ENCODE results near the gene MTOR.

The MTOR gene

GRCh38 chr1:11216074-11216473 lies 46.3 kb downstream of the MTOR start:
- no peak for DNase-seq (ENCODE audit: low read depth in 2 of 2)

DNA sequence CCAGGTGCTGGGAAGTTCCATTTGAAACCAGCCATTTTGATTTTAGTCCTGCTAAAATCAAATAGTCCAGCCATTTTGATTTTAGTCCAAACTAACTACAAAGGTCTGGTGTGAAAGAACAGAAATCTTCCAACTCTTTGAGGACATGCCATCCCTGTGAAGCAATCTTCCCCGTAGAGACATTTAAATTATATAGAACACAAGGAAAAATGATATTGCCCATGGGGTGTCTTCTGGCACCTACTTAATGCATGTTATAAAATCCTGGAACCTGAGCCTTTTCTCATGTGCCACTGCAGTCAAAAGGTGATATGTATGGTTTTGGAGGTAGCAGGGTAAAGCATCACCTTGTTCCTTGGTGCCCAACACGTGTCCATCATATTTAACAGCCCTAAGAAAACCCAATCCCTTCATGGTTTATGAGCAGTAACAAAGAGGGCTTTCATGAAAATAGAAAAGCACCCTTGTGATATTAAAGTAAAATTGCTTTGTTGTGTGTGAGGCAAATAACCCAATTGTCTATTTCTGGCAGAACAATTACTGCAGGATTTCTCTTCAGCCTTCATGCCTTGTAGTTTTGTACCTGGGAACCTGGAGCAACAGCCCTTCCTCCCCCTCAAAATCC lies 46.9 kb downstream of the MTOR start:
- no peak for DNase-seq (ENCODE audit: low read depth in 2 of 2)

- DNase-seq (ENCODE audit: low read depth in 2 of 2): no peak
Observed at GRCh38 chr1:11214698-11215380, 47.5 kb downstream of the MTOR start.

DNA sequence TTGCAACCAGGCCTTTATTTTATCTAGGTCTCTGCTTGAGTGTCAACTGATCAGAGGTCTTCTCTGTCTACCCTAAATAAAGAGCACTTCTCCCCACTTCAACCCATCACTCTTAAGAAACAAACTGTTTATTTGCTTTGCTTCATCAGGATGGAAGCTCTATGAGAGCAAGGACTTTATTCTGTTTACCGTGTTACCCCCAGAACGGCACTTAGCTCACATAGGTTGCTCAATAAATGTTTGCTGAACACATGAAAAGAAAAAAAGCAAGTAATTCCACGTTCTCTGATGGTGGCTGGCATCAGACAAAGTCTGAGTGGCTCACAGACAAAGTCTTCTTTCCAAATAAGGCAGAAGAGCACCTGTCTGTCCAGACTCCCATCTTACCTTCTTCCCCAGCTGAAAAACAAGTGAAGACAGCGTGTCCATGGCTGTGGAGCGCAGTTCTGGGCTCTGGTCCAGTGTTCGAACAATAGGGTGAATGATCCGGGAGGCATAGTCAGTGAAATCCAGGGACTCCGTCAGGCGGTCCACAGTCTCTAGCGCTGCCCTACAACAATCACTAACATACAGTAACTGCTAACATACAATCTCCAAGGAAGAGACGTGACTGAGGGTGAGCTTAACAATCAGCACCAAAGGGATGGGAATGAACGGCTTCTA lies 50.3 kb downstream of the MTOR start:
- DNase-seq (ENCODE audit: low read depth in 2 of 2): no peak

GRCh38 chr1:11211461-11211860 lies 50.9 kb downstream of the MTOR start:
- no peak for DNase-seq (ENCODE audit: low read depth in 2 of 2)

- DNase-seq (ENCODE audit: low read depth in 2 of 2): no peak
Observed at GRCh38 chr1:11207898-11208611, 54.3 kb downstream of the MTOR start.

- DNase-seq (ENCODE audit: low read depth in 2 of 2): no peak
Observed at GRCh38 chr1:11204396-11205190, 57.8 kb downstream of the MTOR start.

DNA sequence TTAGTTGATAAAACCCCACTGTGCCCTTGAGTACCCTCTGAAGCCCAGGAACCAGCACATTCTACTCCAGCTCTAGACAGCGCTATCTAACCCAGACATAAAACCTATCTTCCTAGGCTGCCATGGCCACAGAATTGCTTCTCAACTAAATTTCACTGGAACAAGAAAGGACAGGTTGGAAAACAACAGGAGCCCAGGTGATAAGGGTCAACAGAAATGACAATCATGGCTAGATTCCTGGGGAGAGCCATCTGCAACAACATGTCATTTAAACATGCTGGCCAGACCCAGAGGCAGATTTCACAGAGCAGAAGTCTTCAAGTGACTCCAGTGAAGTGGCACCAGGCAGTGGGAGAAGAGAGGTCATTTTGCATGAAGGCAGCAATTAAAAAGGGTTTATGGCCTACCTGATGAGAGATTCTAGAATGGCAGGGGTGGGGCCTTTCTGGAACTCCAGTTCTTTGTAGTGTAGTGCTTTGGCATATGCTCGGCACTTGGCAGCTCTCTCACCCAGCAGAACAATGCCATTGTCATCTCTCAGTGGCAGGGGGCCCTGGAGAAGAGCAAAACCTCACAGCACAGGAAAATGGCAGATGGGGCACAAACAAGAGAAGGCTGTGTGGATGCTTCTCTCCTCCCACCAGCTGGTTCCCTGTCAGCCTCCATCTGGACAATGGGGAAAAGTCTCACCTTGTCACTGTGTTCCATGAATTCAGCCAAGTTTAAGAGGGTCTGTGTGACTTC lies 63.3 kb downstream of the MTOR start:
- no peak for DNase-seq (ENCODE audit: low read depth in 2 of 2)

DNA sequence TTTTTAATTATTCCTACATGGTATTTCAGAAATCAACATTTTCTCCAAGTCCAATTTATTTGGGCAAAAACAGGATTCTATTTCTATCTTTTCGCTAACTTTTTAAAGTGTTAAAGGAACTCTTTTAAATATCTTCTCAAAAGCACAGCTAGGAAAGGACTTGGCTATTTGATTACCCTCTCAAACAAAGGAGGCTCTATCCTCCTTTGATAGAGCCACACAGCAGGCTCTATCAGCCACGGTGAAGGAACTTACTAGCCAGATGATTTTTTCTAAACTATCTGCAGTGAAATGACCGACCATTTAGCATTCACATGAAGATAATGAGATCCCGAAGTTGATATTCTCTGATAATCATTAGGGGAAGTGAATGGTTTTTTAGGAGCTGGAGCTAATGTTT lies 64.1 kb downstream of the MTOR start:
- no peak for DNase-seq (ENCODE audit: low read depth in 2 of 2)

GRCh38 chr1:11197359-11197758 lies 65.0 kb downstream of the MTOR start:
- DNase-seq (ENCODE audit: low read depth in 2 of 2): no peak

- no peak for DNase-seq (ENCODE audit: low read depth in 2 of 2)
Observed at GRCh38 chr1:11196945-11197344, 65.4 kb downstream of the MTOR start.

- no peak for DNase-seq (ENCODE audit: low read depth in 2 of 2)
Observed at GRCh38 chr1:11194407-11195176, 67.8 kb downstream of the MTOR start.

DNA sequence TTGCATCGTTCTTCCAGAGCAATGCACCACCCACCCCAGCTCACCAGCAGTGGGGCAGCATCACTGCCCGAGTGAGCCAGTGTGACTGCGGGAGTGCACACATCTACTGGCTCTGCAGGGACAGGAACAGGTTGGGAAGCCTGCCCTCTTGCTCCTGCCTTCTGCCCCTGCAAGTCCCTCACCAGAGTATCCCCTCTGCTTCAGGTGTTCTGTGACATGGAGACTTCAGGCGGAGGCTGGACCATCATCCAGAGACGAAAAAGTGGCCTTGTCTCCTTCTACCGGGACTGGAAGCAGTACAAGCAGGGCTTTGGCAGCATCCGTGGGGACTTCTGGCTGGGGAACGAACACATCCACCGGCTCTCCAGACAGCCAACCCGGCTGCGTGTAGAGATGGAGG lies 69.0 kb downstream of the MTOR start:
- no peak for DNase-seq (ENCODE audit: low read depth in 2 of 2)

GRCh38 chr1:11188858-11189451 lies 73.4 kb downstream of the MTOR start, which contains the start of gene ANGPTL7:
ANGPTL7 (plus strand) TSS chr1:11189355; CDS start chr1:11189580, 225 bp downstream.
- no peak for DNase-seq (ENCODE audit: low read depth in 2 of 2)

DNA sequence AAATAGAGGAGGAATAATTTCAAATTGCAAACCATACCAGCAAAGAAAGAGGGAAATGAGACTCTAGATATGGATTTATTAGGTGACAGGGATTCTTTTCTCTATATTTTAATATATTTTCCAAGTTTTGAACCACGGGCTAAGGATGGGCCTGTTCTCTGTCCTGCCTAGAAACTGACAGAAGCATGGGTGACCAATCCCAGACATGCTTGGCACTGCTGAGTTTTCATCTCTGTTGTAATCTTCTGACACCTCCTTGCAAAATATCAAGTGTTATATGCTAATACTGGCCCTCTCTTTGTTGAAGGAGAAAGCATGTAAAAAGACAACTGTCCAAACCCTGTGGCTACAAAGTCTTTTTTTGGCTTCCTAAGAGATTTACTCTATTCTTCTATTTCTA lies 74.0 kb downstream of the MTOR start:
- DNase-seq (ENCODE audit: low read depth in 2 of 2): no peak

DNA sequence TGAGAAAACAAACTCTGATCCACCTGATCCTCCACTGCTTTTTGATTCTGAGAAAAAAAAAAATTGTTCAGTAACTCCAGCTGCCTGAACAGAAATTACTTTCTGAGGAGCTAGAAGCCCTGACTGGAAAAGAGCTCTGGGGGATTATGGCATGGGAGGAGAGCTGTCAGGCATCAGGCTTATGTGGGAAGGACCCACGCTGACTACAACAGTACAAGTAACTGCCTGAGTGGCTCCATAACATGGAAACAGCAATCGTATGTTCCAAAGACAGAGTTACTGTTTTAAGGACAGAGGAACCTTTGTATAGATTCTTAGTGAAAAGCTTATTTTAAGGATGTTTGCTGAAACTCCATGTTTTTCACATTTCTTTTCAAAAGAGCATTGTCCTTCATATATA lies 74.4 kb downstream of the MTOR start:
- DNase-seq (ENCODE audit: low read depth in 2 of 2): no peak

- no peak for DNase-seq (ENCODE audit: low read depth in 2 of 2)
Observed at GRCh38 chr1:11187494-11187893, 74.9 kb downstream of the MTOR start.

GRCh38 chr1:11187000-11187399 lies 75.4 kb downstream of the MTOR start:
- DNase-seq (ENCODE audit: low read depth in 2 of 2): no peak

GRCh38 chr1:11184973-11185372 lies 77.4 kb downstream of the MTOR start:
- no peak for DNase-seq (ENCODE audit: low read depth in 2 of 2)

GRCh38 chr1:11182884-11183283 lies 79.5 kb downstream of the MTOR start:
- DNase-seq (ENCODE audit: low read depth in 2 of 2): no peak

Measured in stimulated activated CD8-positive, alpha-beta memory T cell treated with anti-CD3 and anti-CD28 coated beads, Interleukin-15, amount 100 ng/mL, for 4 hours (primary cell).